Activated naive CD8-positive, alpha-beta T cell treated with anti-CD3 and anti-CD28 coated beads for 36 hours (primary cell): ENCODE data around the gene TBC1D9. TPM values are rescaled to one million over a fixed set of nuclear protein-coding genes. Genes with fewer than 3 reads are reported as not detected.

Source experiments
- DNase-seq: peaks from one replicate; pipeline ENCODE4 v3.0.0; 2021
- H3K27ac Mint-ChIP-seq: one replicate; pipeline ENCODE4 v1.8.0; 2022; ENCODE audit warnings: mild to moderate bottlenecking, moderate library complexity, mixed read lengths
- H3K27me3 Mint-ChIP-seq: one replicate; pipeline ENCODE4 v1.8.0; 2022; ENCODE audit warnings: mild to moderate bottlenecking, mixed read lengths
- H3K36me3 Mint-ChIP-seq: one replicate; pipeline ENCODE4 v1.8.0; 2021; ENCODE audit warnings: mild to moderate bottlenecking, mixed read lengths
- H3K4me1 Mint-ChIP-seq: one replicate; pipeline ENCODE4 v1.8.0; 2021; ENCODE audit warnings: mixed read lengths
- H3K4me3 Mint-ChIP-seq: one replicate; pipeline ENCODE4 v1.8.0; 2022; ENCODE audit warnings: mild to moderate bottlenecking, moderate library complexity, mixed read lengths
- H3K9me3 Mint-ChIP-seq: one replicate; pipeline ENCODE4 v1.8.0; 2022; ENCODE audit warnings: mixed read lengths
- total RNA-seq, 2 experiments: library from RNA; stranded (reverse); gene quantifications; one replicate each; pipeline ENCODE4 v1.2.3, GENCODE V29; 2021

The TBC1D9 gene
- total RNA-seq, 2 experiments from 2014 or later: 0.04 to 0.06 TPM

DNA sequence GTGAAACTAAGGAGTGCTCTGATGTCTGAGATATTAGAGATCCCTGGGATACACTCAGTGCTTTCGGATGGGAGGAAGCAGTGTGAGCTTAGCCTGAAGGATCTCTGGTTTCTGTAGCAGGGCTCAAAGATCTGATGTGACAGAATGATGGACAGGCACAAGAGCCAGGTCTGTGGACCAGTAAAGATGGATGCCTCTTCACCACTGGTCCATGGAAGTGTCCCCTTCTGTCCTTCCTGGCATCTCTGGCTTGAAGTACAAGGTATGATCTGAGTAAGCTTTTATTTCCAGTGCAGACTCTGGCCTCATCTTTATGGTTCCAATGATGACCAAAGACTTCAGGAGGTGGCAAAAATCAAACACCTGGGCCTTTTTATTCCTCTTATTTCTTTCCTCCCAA is 88.1 kb downstream of the TBC1D9 start:
- no peak for DNase-seq
- Mint-ChIP-seq H3K27ac (no peak overlapping the region), H3K4me3 (no peak overlapping the region), H3K36me3 (no peaks in the 10 kb centered on the region), H3K27me3 (no peaks in the 10 kb centered on the region), H3K4me1 (no peaks in the 10 kb centered on the region), H3K9me3 (no peaks in the 10 kb centered on the region)

DNA sequence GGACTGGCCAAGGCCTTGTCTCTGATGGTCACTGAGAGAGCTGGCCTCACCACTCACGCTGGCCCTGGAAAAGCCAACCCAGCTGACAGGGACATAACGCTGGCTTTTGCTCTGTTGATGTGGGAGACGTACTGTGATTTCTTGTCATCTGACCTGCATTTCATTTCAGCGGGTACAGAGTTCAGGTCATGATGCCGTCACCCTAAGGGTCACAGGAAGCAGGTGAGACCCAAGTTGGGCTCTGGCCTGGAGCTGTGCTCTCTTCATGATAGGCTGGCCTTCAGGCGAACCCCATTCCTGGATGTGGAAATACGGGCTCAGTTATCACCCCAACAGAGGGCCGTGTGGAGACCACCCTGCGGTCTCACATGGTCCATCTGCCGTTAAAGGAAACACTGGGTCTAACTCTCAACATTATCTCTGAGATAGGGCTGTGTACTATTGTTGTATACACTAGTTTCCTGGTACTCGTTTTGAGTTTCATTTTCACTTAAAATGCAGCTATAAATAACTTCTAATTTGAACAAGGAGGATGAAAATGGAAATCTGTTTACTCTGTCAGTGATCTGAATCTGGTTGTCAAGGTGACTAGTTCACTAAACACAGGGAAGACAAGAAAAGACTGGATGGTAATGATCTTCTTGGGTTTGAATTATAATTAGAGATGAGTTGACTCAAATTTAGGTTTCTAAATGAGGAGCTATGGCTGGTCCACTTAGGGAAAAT is 89.1 kb downstream of the TBC1D9 start:
- H3K4me3 Mint-ChIP-seq: no peak overlapping the region
- H3K36me3 Mint-ChIP-seq: no peaks in the 10 kb centered on the region
- no peak overlapping the region for H3K27ac Mint-ChIP-seq
- H3K27me3 Mint-ChIP-seq: peaks cover under 1% of the 10 kb centered on the region
- no peaks in the 10 kb centered on the region for H3K9me3 Mint-ChIP-seq
- no peaks in the 10 kb centered on the region for H3K4me1 Mint-ChIP-seq
- no peak for DNase-seq

DNA sequence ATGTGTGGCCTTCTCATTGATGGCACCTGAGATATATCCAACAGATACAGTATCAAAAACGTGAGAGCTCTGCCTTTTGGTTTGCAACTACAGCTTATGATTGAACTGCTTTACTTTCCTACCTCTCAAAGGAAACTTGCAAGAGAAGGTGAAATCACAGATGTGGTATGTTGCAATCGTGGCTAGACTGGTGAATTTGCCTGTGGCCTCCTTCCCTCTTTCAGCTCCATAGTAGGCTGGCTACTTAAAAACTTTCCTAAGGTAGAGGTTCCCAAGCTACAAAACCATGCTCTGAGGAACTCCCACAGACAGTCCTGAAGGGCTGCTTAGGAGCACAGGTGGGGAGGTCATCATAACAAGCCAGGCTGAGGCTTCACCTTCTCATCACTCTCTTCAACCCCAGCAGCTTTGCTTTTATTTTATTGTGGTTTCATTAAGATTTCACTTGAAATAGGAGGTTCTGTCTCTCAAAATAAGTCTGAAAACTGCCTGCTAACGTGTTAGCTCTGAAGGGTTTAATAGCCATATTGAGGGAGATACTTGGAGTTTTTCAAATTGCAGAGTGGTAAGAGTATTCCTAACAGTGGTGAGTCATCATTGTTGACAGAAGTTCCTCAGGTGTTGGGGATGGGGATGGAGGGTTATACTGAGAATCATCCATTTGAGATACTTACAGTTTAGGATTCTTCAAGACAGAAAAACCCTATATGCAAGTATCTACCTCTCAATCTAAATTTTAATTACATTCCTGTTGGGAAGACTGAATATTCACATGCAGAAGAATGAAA is 93.9 kb downstream of the TBC1D9 start:
- Mint-ChIP-seq H3K27ac (no peak overlapping the region), H3K36me3 (no peaks in the 10 kb centered on the region), H3K4me1 (no peaks in the 10 kb centered on the region), H3K9me3 (no peaks in the 10 kb centered on the region), H3K27me3 (peaks cover 3% of the 10 kb centered on the region), H3K4me3 (no peak overlapping the region)
- DNase-seq: no peak

DNA sequence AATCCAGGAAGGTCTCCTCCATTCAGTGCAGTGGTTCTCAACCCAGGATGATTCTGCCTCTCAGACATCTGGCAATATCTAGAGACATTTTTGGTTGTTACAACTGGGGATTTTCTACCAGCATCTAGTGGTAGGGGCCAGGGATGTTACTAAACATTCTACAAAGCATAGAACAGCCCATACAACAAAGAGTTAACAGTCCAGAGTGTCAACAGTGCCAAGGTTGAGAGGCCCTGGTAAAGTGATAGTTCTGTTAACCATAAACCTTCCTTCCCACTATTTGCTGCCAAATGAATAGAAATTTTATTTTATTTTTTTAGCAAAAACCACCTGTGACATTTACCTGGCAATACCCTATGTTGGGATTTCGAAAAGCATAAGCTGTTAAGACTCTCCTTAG is 94.6 kb downstream of the TBC1D9 start:
- no peak overlapping the region for H3K27ac Mint-ChIP-seq
- no peaks in the 10 kb centered on the region for H3K36me3 Mint-ChIP-seq
- no peaks in the 10 kb centered on the region for H3K9me3 Mint-ChIP-seq
- H3K4me1 Mint-ChIP-seq: no peaks in the 10 kb centered on the region
- no peak overlapping the region for H3K4me3 Mint-ChIP-seq
- DNase-seq: no peak
- H3K27me3 Mint-ChIP-seq: peaks cover 3% of the 10 kb centered on the region

DNA sequence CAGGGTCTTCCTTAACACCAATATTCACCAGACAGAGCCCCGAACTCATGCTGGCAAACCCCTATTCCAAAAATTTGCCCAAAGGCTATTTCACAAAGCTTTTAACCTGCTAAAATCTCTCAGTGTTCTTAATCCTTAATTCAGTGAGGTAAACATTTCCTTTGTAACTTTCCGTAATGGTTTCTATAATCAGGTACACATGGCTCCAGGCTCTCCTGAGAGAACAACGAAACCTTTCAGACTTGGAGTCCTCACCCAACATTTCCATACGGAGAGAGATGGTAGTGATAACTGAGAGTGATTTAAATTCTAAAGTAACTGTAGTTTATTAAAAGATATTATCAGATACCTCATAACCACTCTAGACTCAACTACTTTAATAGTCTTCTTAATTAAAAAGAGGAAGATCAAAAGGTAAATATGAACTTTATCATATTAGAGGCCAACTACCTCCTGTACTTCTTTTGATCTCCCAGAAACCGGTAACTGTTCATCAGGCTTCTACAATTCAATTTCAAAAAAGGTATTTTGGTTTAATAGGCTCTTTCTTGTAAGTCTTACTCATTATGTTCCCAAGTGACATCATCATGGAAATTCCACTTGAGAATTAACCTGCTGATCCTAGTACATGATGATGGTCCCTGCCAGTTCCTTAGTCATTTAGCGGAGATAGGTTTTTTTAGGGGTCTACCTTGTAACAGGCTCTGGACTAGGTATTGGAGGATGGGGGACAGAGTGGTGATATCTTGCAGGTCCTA is 96.1 kb downstream of the TBC1D9 start:
- Mint-ChIP-seq H3K36me3 (no peaks in the 10 kb centered on the region), H3K4me1 (no peaks in the 10 kb centered on the region), H3K4me3 (no peak overlapping the region), H3K9me3 (no peaks in the 10 kb centered on the region), H3K27ac (no peak overlapping the region), H3K27me3 (peaks cover 3% of the 10 kb centered on the region)
- no peak for DNase-seq

DNA sequence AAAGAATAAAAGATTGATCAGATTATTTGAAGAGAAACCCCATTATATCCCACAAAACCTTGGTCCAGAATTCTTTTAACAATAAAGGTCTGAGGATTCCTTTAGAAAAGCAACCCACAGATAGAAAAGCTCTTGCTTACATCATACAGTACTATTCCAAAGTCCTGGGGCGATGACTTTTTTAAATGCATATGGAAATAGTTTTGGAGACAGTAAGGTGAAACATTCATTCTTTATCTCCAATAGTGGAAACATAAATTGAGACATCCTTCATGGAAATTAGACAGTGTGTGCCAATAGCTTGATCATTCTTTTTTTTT is 101.7 kb downstream of the TBC1D9 start:
- DNase-seq: no peak
- Mint-ChIP-seq H3K9me3 (no peaks in the 10 kb centered on the region), H3K27ac (no peak overlapping the region), H3K36me3 (no peaks in the 10 kb centered on the region), H3K4me3 (no peak overlapping the region), H3K4me1 (no peaks in the 10 kb centered on the region), H3K27me3 (peaks cover 12% of the 10 kb centered on the region)

DNA sequence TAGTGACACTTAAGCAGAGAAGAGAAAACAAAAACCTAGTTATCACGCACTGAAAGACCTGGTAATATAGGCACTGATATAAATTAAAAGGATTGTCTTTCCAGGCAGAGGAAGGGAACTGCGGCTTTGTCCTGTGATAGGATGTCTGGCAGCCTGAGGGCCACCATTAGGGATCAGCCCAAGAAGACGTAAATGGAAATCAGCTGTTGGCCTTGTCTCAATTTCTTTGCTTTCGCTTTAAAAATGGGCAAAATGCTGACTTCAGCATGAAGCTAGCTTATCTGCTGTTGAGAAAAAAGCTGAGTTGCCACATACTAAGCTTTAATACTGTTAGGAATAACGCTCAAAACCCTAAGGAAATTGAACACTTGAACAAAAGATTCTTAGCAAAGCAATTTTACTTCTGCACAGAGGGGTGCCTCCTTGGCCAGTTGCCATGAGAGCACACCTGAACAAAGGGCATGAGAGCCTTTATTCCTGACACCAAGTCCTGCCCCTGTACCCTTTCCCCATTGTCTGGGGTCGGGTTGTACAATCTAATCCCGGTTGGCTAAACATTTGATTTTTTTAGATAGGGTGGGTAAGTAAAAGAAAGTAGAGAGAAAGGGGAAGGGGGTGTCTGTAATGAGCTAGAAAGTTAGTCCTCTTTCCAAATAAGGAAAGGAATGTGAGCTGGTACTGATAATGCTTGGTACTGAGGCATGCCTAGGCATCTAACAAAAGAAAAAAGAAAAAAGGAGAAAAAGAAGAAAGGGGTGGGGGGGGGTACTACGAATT is 102.3 kb downstream of the TBC1D9 start:
- no peaks in the 10 kb centered on the region for H3K36me3 Mint-ChIP-seq
- H3K4me3 Mint-ChIP-seq: no peak overlapping the region
- H3K27me3 Mint-ChIP-seq: peaks cover 12% of the 10 kb centered on the region
- DNase-seq: no peak
- H3K27ac Mint-ChIP-seq: no peak overlapping the region
- H3K4me1 Mint-ChIP-seq: no peaks in the 10 kb centered on the region
- no peaks in the 10 kb centered on the region for H3K9me3 Mint-ChIP-seq

DNA sequence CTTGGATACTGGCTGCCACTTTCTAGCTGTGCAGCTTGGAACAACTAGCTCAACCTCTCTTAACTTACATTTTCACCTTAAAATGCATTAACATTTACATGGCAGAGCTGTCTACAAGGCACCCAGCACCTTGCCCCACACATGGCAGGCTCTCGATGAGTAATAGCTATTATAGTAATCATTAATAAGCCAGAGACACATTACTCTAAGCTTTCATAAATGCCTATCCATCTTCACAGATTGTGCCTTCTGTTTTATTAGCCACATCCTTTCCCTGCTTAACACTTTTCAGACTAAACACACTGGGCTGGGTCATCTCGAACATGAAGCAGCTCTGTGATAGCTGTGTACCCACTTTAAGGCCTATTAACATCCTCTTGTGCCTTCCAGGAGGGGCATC is 103.6 kb downstream of the TBC1D9 start:
- H3K27ac Mint-ChIP-seq: no peak overlapping the region
- DNase-seq: no peak
- no peaks in the 10 kb centered on the region for H3K36me3 Mint-ChIP-seq
- peaks cover 19% of the 10 kb centered on the region for H3K27me3 Mint-ChIP-seq
- no peak overlapping the region for H3K4me3 Mint-ChIP-seq
- H3K9me3 Mint-ChIP-seq: no peaks in the 10 kb centered on the region
- no peaks in the 10 kb centered on the region for H3K4me1 Mint-ChIP-seq

DNA sequence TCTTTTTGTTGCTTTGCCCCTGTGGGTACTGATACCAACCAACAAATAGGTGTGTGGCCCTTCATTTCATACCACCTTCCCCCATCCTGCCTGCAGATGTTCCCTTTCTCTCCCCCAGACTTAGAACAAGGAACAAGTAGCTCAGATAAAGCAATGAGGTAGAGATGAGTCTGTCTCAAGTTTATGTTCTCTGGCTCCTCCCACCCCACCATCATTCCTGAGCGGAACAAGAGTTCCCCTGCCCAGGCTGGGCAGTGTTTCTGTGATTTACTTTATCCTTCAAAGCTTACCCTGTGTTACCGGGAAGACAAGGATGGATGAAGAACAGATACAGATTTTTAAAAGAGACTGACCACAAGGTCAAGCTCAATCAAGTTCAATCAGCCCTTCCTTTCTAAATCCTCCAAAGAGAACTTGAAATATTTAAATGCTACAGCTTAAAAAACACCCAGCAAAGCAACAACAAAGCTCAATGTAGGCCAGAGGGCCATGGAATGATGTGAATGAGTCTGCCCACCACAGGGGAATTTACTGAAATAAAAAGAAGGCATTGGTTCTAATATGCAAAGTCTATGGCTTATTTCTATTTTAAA is 107.4 kb downstream of the TBC1D9 start:
- DNase-seq: no peak
- Mint-ChIP-seq H3K4me3 (no peak overlapping the region), H3K36me3 (no peaks in the 10 kb centered on the region), H3K27ac (no peak overlapping the region), H3K4me1 (no peaks in the 10 kb centered on the region), H3K9me3 (no peaks in the 10 kb centered on the region), H3K27me3 (peaks cover 14% of the 10 kb centered on the region)

DNA sequence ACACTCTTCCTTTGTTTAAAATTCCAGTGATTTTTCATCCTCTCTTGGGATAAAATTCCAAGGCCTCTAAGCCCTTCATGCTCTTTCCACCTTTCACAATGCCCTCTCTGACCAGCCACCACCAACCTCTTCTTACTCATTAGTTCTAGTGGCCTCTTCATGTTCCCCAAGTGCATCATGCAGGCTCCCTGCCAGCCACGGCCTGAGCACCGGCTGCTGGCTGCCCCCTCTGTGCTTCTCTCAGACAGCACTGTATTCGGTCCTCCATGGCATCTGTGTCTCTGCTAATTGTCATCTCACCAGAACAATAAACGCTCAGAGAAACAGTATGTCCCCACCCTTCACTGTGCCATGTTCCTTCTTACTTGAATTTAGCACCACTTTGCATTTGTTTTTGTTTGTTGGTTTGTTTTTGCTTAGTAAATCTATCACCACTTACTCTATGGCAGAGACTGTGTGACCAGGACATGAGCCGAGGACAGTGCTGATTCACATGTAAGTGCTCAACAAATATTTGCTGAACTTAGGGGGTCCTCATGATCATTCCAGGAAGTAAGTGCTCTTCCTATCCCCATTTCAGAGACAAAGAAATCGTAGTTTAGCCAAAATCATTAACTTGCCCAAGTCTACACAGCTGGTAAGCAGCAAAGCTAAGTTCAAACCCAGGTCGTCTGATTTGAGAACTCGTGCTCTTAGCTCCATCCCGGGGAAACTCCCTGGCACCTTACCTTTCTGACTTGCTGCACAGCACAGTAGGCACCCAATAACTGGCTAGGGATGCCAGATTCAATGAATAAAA is 110.4 kb downstream of the TBC1D9 start:
- no peak for DNase-seq
- H3K4me3 Mint-ChIP-seq: no peak overlapping the region
- H3K9me3 Mint-ChIP-seq: no peaks in the 10 kb centered on the region
- peaks cover 6% of the 10 kb centered on the region for H3K27me3 Mint-ChIP-seq
- peaks cover 1% of the 10 kb centered on the region for H3K4me1 Mint-ChIP-seq
- H3K27ac Mint-ChIP-seq: no peak overlapping the region
- H3K36me3 Mint-ChIP-seq: no peaks in the 10 kb centered on the region

DNA sequence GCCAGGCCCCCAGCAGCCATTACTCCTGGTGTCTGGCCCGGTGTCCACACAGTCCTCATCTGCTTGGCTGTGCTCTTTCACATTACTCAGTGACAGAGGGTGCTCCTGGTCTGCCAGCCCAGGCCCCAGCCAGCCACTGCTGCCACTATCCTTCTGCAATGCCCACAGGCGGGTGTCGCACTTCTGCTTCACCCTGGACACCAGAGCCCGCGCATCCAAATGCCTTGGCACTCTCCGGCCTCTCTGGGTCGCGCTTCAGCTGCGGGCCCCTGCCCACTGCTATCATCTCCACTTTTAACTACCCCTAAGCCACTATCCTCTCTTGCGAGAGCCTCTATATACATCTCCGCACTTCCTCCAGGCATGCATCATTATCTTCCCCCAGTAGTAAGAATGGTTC is 111.0 kb downstream of the TBC1D9 start:
- no peak overlapping the region for H3K4me3 Mint-ChIP-seq
- H3K9me3 Mint-ChIP-seq: no peaks in the 10 kb centered on the region
- H3K36me3 Mint-ChIP-seq: no peaks in the 10 kb centered on the region
- no peak overlapping the region for H3K27ac Mint-ChIP-seq
- H3K4me1 Mint-ChIP-seq: peaks cover 1% of the 10 kb centered on the region
- no peak for DNase-seq
- H3K27me3 Mint-ChIP-seq: peaks cover 6% of the 10 kb centered on the region

DNA sequence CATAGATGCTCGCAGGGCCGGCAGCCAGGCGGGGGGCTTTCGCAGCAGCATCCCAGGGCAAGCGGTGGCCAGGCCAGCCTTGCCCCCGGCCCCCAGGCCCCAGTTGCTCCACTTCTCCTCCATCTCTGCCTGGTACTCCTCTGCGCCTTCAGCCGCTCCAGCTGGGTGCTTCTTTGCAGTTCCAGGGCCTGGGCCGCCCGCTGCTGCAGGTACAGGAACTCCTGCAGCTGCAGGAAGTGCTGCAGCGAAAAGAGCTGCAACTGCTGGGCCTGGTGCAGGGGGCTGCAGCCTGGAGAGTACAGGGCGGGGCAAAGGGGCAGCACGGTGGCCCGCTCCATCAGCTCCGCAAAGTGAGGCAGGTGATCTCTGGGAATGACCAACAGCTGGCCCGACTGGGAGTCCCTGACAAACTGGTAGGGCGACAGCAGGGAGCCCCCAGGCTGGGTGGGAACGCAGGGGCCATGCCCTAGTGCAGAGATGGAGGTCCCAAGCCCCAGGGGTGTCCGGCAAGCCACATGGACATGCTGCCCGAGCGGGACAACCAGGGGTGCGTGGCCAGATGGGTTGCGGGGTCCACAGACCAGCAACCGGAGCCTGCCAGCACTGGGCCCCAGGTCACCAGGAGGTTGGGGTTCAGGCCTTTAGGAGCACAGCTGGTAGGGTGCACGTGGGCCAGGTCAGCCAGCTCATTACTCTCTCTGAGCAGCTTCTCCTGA is 111.6 kb downstream of the TBC1D9 start:
- H3K4me3 Mint-ChIP-seq: no peak overlapping the region
- H3K4me1 Mint-ChIP-seq: peaks cover 1% of the 10 kb centered on the region
- DNase-seq: no peak
- H3K36me3 Mint-ChIP-seq: no peaks in the 10 kb centered on the region
- no peaks in the 10 kb centered on the region for H3K9me3 Mint-ChIP-seq
- H3K27me3 Mint-ChIP-seq: peaks cover 6% of the 10 kb centered on the region
- H3K27ac Mint-ChIP-seq: no peak overlapping the region

DNA sequence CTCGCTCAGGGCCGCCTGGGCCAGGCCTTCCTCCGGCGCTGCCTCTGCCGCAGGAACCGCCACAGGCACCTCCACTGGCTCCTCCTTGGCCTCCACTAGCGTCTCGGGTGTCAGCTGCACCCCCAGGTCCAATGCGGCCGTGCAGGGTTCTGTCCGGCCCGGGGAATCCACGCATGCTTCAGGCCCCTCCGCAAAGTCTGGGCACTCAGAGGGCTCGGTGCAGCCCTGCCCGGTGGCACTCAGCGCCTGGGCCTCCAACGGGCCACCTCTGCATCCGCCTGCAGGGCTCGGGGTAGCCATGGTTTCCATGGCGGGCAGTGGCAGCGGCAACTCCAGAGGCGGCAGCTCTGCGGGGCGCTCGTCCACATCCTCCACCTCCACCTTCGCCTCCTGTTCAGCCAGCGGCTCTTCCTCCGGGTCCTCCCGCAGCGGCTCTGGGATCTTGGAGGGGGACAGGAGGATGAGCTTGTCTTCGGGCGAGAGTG is 112.6 kb downstream of the TBC1D9 start:
- peaks cover 4% of the 10 kb centered on the region for H3K27me3 Mint-ChIP-seq
- peaks cover 1% of the 10 kb centered on the region for H3K4me1 Mint-ChIP-seq
- DNase-seq: no peak
- no peak overlapping the region for H3K27ac Mint-ChIP-seq
- no peaks in the 10 kb centered on the region for H3K9me3 Mint-ChIP-seq
- no peaks in the 10 kb centered on the region for H3K36me3 Mint-ChIP-seq
- H3K4me3 Mint-ChIP-seq: no peak overlapping the region
